ENCODE data around the gene STPG3.

DNA sequence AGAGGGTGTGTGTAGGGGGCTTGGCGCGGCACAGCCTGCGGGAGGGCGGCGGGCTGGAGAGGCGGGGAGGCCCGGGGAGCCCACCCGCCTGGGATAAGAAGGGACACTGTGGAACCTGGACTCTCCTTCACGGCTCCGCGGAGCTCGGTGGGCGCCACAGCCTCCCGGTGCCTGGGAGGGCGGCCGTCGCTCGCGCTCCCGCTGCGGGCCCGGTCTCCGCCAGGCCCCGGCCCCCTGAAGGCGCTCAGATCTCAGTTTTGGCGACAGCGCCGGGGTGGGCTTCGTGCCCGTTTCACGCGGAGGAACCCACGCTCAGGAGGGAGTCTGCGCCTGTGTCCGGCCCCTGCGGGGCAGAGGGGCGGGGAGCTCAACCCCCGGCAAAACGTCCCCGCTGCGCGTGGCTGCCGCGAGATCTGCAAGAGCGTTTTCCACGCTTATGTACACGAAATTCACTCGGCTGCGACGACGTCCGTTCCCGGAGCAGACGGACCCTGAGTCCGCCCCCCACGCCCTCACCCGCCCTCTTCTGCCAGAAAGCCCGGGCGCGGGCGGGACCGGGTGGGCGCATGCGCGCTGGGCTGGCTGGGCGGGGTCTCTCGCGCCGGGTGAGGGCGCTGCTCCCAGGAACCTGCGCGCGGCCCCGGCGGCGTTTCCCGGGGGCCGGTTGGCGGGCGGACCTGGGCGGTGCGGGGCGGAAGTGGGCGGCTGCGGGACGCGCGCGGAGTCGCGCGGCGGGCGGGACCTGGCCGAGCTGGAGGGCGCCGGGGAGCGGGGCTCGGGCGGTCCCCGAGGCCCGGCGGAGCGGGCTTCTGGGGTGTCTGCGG is 3.8 kb downstream of the STPG3 start, which contains the start of gene NELFB:
- no peak for TF ChIP-seq GATA2 (IDR thresholded peaks at IDR 0.05; ENCODE audit: low read depth, low read length)
- no peak for TF ChIP-seq GATA3 (IDR thresholded peaks at IDR 0.05; ENCODE audit: low read depth, low read length)
